GM23338 (cell line): ENCODE data around the gene MEGF11. TPM values are rescaled to one million over a fixed set of nuclear protein-coding genes. Genes with fewer than 3 reads are reported as not detected.

ENCODE experiments used
- ATAC-seq: fragments of 200-7000 bp; cut with Tn5 transposase; 3 replicates; pipeline ENCODE4 v1.9.1; 2020
- DNase-seq: peaks from one replicate; pipeline ENCODE4 v3.0.0-alpha.2; 2015; ENCODE audit warnings: low spot score
- H2AFZ ChIP-seq: fragments of 200-600 bp; sonication (generic); 2 replicates; pipeline ENCODE4 v1.8.0; 2016; ENCODE audit warnings: antibody characterized with exemption, mild to moderate bottlenecking, moderate library complexity
- H3F3A ChIP-seq: fragments of 200-600 bp; sonication (generic); replicated peaks from 2 replicates; pipeline ENCODE4 v1.8.0; 2017; ENCODE audit warnings: antibody characterized with exemption, mixed run types, low read depth
- H3K27ac ChIP-seq: fragments of 200-600 bp; sonication (generic); 2 replicates; pipeline ENCODE4 v1.6.1; 2016; ENCODE audit warnings: low read depth
- H3K27me3 ChIP-seq: fragments of 200-600 bp; sonication (generic); 2 replicates; pipeline ENCODE4 v1.8.0; 2016; ENCODE audit warnings: mild to moderate bottlenecking, mixed run types, moderate library complexity; ENCODE audit not compliant: insufficient read depth
- H3K36me3 ChIP-seq: fragments of 200-600 bp; sonication (generic); 2 replicates; pipeline ENCODE4 v1.8.0; 2016; ENCODE audit warnings: mild to moderate bottlenecking; ENCODE audit not compliant: insufficient read depth
- H3K4me1 ChIP-seq: fragments of 200-600 bp; sonication (generic); 2 replicates; pipeline ENCODE4 v1.8.0; 2016; ENCODE audit warnings: mild to moderate bottlenecking, moderate library complexity; ENCODE audit not compliant: insufficient read depth
- H3K4me2 ChIP-seq: fragments of 200-600 bp; sonication (generic); 2 replicates; pipeline ENCODE4 v1.7.1; 2017; ENCODE audit warnings: mixed run types
- H3K4me3 ChIP-seq: fragments of 200-600 bp; sonication (generic); 2 replicates; pipeline ENCODE4 v1.6.1; 2016; ENCODE audit warnings: mixed run types
- H3K79me2 ChIP-seq: fragments of 200-600 bp; sonication (generic); replicated peaks from 2 replicates; pipeline ENCODE4 v1.8.0; 2017; ENCODE audit warnings: mild to moderate bottlenecking; ENCODE audit not compliant: insufficient read depth
- H3K9me2 ChIP-seq: fragments of 200-600 bp; sonication (generic); 2 replicates; pipeline ENCODE4 v1.8.0; 2017; ENCODE audit not compliant: insufficient read depth
- H4K20me1 ChIP-seq: fragments of 200-600 bp; sonication (generic); replicated peaks from 2 replicates; pipeline ENCODE4 v1.8.0; 2017; ENCODE audit warnings: mild to moderate bottlenecking; ENCODE audit not compliant: insufficient read depth
- H3K27ac Mint-ChIP-seq: 2 replicates; pipeline ENCODE4 v1.8.0; 2020; ENCODE audit warnings: inconsistent platforms, mild to moderate bottlenecking, moderate library complexity, mixed read lengths
- H3K27me3 Mint-ChIP-seq: 3 replicates; pipeline ENCODE4 v1.8.0; 2022; ENCODE audit warnings: low read depth, mild to moderate bottlenecking, moderate library complexity, mixed read lengths, inconsistent platforms; ENCODE audit not compliant: insufficient read depth, poor library complexity
- H3K36me3 Mint-ChIP-seq: 3 replicates; pipeline ENCODE4 v1.8.0; 2021; ENCODE audit warnings: low read depth, mild to moderate bottlenecking, inconsistent platforms, moderate library complexity, mixed read lengths
- H3K4me1 Mint-ChIP-seq: 3 replicates; pipeline ENCODE4 v1.8.0; 2020; ENCODE audit warnings: mild to moderate bottlenecking, inconsistent platforms, mixed read lengths
- H3K4me3 Mint-ChIP-seq: 3 replicates; pipeline ENCODE4 v1.8.0; 2021; ENCODE audit warnings: moderate library complexity, mild to moderate bottlenecking, inconsistent platforms, mixed read lengths
- H3K9me3 Mint-ChIP-seq: 3 replicates; pipeline ENCODE4 v1.8.0; 2020; ENCODE audit warnings: moderate library complexity, mild to moderate bottlenecking, inconsistent platforms, mixed read lengths
- EZH2phosphoT487 ChIP-seq: fragments of 200-600 bp; sonication (generic); IDR thresholded peaks from one replicate; pipeline ENCODE4 v1.8.1; 2018; ENCODE audit warnings: antibody characterized with exemption; ENCODE audit not compliant: unreplicated experiment
- NANOG ChIP-seq: IDR thresholded peaks from 2 replicates; pipeline ENCODE4 v1.6.1; 2016; ENCODE audit warnings: antibody characterized with exemption, borderline replicate concordance
- STAT1 ChIP-seq: IDR thresholded peaks from one replicate; pipeline ENCODE4 v1.6.1; 2016; ENCODE audit warnings: antibody characterized with exemption; ENCODE audit not compliant: unreplicated experiment
- ZNF114 ChIP-seq: fragments of 250-450 bp; sonication (Bioruptor Pico); IDR thresholded peaks from 2 replicates; pipeline ENCODE4 v1.5.0; 2020; ENCODE audit warnings: mild to moderate bottlenecking, moderate library complexity
- polyA plus RNA-seq: library from polyadenylated mRNA; unstranded; fragments of >200 nt; fragmentation: Nextera tagmentation; extraction: Ambion mirVana; gene quantifications from 2 replicates; pipeline ENCODE4 v1.2.1, GENCODE V29; 2016
- total RNA-seq: library from RNA; depleted of rRNA; stranded (reverse); fragments of >200 nt; shearing (Covaris generic); gene quantifications from 2 replicates; pipeline ENCODE4 v1.2.3, GENCODE V29; 2014
- TF ChIP-seq, protein P1 (sequence below): fragments of 250-450 bp; sonication (Bioruptor Pico); IDR thresholded peaks from 2 replicates; pipeline ENCODE4 v1.5.0; 2020; ENCODE audit warnings: mild to moderate bottlenecking, moderate library complexity

Gene MEGF11
- total and polyA plus RNA-seq, 2 experiments from 2014 or later = 1.3 to 1.9 TPM

DNA sequence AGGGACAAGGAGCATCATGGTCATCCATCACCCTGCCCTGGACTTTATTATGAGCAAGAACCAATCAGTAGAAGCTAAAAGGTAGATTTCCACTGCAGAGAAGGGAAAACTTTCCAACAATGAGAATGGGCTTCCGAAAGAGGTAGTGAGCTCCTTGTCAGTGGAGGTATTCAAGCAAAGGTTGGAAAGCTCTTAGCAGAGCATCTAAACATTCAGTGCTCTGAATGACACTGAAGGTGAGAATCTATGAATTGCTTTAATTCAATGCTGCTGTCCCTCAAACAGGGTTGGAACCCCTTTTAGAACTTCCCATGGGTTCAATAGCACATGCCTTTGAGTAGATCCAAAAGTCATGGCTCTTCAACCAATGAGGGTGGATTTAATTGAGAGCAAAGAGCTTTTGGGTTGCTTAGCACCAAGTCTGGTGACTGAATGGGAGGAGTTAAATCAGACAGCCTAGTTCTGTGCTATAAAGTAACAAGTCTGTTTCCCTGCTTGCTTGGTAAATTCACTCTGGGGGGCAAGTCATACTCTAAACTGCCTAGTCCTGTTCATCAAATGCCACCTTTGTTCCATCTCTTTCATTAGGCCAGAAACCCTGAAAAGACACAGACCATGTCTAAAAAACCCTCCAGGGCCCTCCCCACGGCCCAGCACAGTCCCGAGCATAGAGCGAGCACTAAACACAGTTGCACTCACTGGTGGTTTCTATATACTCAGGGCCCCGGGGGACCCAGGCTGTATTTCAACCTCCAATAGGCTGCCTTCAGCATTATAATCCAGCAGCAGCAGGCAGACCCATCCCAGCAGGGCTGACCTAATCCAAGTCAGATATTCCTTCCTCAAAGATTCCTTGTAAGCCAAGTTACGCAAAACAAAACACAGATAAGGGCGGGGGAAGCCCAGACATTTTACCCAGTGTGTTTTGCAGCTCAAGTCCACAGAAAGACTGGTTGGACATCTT is 161.2 kb downstream of the MEGF11 start (continued):
- TF ChIP-seq, protein P1, sequence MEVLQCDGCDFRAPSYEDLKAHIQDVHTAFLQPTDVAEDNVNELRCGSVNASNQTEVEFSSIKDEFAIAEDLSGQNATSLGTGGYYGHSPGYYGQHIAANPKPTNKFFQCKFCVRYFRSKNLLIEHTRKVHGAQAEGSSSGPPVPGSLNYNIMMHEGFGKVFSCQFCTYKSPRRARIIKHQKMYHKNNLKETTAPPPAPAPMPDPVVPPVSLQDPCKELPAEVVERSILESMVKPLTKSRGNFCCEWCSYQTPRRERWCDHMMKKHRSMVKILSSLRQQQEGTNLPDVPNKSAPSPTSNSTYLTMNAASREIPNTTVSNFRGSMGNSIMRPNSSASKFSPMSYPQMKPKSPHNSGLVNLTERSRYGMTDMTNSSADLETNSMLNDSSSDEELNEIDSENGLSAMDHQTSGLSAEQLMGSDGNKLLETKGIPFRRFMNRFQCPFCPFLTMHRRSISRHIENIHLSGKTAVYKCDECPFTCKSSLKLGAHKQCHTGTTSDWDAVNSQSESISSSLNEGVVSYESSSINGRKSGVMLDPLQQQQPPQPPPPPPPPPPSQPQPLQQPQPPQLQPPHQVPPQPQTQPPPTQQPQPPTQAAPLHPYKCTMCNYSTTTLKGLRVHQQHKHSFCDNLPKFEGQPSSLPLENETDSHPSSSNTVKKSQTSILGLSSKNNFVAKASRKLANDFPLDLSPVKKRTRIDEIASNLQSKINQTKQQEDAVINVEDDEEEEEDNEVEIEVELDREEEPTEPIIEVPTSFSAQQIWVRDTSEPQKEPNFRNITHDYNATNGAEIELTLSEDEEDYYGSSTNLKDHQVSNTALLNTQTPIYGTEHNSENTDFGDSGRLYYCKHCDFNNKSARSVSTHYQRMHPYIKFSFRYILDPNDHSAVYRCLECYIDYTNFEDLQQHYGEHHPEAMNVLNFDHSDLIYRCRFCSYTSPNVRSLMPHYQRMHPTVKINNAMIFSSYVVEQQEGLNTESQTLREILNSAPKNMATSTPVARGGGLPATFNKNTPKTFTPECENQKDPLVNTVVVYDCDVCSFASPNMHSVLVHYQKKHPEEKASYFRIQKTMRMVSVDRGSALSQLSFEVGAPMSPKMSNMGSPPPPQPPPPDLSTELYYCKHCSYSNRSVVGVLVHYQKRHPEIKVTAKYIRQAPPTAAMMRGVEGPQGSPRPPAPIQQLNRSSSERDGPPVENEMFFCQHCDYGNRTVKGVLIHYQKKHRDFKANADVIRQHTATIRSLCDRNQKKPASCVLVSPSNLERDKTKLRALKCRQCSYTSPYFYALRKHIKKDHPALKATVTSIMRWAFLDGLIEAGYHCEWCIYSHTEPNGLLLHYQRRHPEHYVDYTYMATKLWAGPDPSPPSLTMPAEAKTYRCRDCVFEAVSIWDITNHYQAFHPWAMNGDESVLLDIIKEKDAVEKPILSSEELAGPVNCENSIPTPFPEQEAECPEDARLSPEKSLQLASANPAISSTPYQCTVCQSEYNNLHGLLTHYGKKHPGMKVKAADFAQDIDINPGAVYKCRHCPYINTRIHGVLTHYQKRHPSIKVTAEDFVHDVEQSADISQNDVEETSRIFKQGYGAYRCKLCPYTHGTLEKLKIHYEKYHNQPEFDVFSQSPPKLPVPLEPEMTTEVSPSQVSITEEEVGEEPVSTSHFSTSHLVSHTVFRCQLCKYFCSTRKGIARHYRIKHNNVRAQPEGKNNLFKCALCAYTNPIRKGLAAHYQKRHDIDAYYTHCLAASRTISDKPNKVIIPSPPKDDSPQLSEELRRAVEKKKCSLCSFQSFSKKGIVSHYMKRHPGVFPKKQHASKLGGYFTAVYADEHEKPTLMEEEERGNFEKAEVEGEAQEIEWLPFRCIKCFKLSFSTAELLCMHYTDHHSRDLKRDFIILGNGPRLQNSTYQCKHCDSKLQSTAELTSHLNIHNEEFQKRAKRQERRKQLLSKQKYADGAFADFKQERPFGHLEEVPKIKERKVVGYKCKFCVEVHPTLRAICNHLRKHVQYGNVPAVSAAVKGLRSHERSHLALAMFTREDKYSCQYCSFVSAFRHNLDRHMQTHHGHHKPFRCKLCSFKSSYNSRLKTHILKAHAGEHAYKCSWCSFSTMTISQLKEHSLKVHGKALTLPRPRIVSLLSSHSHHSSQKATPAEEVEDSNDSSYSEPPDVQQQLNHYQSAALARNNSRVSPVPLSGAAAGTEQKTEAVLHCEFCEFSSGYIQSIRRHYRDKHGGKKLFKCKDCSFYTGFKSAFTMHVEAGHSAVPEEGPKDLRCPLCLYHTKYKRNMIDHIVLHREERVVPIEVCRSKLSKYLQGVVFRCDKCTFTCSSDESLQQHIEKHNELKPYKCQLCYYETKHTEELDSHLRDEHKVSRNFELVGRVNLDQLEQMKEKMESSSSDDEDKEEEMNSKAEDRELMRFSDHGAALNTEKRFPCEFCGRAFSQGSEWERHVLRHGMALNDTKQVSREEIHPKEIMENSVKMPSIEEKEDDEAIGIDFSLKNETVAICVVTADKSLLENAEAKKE = no peak
- TF ChIP-seq EZH2phosphoT487 (no peak), ZNF114 (CRISPR knock-in tag) (no peak), NANOG (no peak)

DNA sequence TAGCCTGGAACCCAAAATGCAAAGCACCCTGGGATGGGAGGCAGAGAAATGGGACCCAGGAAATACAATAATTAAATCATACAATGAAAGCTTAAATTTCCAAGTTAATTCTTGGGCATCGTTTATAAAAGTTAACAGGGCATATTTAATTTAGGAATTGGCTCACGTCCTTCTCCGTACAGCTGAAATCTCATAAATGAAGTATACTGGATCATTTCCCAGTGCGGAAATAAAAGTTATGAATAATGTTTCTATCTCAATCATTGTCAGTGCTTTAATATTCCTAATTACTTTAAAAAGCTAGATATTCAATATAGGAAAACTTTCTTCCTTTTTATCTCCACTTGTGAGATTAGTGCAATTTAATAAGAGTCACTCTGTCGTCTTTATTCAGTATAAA is 164.0 kb downstream of the MEGF11 start:
- Histone ChIP-seq H3F3A (no peaks in the 10 kb centered on the region), H3K79me2 (no peaks in the 10 kb centered on the region), H3K4me2 (no peak overlapping the region), H3K36me3 (no peaks in the 10 kb centered on the region; the same call in 1 of the 2 replicates), H3K9me2 (no peaks in the 10 kb centered on the region), H3K27ac (no peak overlapping the region), H3K27me3 (no peaks in the 10 kb centered on the region), H3K4me1 (0 out of 2 replicates have a peak, but pooled peaks cover 4% of the 10 kb centered on the region), H4K20me1 (no peaks in the 10 kb centered on the region), H2AFZ (no peak overlapping the region), H3K4me3 (no peak overlapping the region)
- Mint-ChIP-seq H3K4me1 (peaks cover 7% of the 10 kb centered on the region; the same call in 2 of the 3 replicates), H3K27ac (no peak overlapping the region), H3K27me3 (no peaks in the 10 kb centered on the region), H3K36me3 (peaks cover under 1% of the 10 kb centered on the region; the same call in 1 of the 3 replicates), H3K4me3 (no peak overlapping the region), H3K9me3 (peaks cover 4% of the 10 kb centered on the region)
- no peak for TF ChIP-seq STAT1
- DNase-seq (no peak), ATAC-seq (no peak)
